Measurements from ENCODE around the gene LRRC9.
"Not testable (repeated sequence)": the region's sequence is repeated elsewhere in the genome, so short reads cannot be mapped to it uniquely, and the experiment has no call there.

The LRRC9 gene

DNA sequence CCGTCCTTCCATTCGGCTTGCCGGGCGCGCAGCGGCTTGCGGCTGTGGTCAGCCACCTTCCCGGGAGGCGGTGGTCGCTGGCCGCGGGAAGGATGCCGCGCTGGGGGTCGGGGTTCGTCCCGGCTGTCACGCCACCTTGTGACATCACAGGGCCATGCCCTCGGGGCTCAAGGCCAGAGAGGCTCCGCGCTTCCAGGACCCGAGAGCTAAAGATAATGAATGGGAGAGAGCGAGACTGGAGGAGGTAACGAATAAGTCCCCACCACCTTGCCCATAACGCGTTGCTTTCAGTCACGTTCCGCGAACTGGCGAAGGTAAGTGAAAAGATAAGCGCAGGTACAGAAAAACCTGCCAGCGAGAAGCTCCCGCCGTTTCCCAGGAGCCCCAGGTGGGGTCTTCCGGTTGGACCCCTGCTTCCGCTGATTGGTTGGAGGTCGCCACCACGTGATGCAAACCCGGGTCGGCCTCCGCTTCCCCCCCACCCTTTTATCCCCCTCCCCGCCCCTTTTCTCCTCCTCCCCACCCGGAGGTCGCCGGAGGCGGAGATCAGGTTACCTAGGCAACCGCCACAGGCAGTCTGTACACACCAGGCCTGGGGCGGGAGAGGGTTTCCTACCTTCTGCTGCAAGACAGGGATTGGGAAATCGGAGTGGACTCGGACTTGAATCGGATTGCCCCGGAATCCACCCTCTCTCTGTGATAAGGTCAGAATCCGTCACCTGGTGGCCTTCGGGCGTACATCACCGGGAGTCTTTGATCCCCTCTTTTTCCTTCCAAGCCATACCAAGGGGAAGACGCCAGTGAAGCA, at the start of gene LRRC9:
Gene LRRC9, plus strand, starts transcription at position 575 of the 808 bp plus-strand sequence.
- in situ Hi-C loops (cut with MboI; ENCODE audit: low sequenced_read_pairs): no loop called here

DNA sequence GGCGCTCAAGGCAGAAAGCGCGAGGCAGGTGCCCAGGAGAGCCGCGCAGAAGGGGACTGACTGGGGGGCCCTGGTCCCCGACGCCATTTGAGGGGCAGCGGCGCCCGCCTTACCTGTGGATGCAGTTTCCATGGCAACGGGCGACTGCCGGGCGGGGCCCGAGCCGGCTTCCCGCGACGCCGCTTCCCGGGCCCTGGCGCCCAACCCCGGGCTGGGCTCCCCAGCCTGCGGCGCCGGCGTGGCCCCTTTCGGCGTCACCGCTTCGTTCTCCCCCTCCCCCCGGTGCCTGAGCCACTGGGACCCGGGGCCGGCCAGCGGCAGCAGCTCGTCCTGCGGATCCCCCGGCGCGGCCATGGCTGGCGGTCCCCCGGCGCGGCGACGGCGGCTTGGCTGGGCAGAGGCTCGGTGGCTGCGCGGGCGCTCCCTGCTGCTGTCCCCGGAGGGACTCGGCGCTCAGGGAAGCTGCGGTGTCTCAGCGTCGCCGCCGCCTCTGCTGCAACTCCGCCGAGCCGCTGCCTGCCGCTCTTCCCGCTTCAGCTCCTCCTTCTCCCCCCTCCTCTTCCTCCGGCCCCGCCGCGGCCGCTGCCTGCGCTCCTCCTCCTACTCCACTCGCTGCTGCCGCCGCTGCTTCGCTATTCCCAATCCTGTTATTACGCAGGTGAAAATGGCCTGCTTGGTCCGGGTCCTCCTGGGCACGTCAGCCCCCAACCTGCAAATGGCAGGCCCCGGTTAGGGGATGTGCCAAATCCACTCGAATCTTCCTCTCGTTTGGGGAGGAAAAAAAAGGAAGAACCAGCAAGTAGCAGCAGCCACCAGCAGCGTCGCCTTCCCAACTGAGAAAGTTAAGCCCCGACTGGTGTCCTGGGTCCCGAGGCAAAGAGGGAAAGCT, 49.4 kb upstream of the LRRC9 start, which contains the start of gene RTN1:
Gene RTN1, minus strand, starts transcription at position 500 of the 889 bp plus-strand sequence. Its CDS starts 146 bp downstream, at position 354.
- in situ Hi-C loops (cut with MboI; ENCODE audit: low sequenced_read_pairs): no loop called here

DNA sequence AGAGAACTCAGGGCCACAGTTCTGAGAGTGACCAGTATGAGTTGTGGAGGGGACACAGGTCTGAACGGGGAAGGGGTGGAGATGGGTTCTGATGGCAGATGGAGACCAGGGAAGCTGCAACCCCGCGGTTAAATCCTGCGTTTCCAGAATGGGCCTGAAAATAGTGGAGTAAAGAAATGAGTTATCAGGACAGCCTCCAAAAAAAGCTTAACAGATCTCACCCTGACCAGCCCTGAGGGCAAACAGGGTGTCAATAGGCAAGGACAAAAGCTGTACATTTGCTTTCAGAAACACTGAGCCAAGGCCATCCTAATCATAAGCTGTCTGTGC, 48.8 kb upstream of the LRRC9 start:
- in situ Hi-C loops (cut with MboI; ENCODE audit: low sequenced_read_pairs): no loop called here

DNA sequence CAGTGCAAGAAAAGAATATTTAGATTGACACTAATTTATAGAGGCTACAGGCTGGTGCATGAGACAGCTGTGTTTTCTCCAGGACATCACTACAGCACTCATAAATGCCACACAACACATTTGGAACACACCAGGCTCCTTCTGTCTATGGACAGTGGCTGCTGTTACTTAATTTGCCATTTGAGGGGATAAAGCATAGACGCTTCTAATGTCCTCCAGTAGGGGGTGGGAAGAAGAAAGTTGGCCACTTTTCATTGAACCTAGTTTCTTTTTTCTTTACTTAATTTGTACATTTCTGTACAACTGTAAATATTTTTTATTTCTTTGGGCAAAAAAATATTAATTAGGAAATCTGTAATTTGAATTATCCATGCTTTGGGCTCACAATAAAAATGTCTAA, 37.0 kb upstream of the LRRC9 start:
- in situ Hi-C loops (cut with MboI; ENCODE audit: low sequenced_read_pairs): no loop called here

DNA sequence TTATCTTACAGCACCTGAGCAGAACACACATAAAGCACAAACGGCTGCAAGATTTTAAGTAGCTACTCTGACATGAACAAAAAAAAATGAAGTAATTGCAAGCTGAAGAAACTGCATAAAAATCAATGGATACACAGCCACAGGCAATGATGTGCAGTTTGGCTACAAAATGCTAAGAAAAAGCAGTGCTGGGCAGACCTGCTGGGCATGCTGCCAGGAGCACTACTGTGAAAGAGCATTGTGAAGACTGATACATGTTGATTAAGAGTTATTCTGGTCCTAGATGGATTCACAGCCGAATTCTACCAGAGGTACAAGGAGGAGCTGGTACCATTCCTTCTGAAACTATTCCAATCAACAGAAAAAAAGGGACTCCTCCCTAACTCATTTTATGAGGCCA, 29.3 kb upstream of the LRRC9 start:
- in situ Hi-C loops (cut with MboI; ENCODE audit: low sequenced_read_pairs): no loop called here

DNA sequence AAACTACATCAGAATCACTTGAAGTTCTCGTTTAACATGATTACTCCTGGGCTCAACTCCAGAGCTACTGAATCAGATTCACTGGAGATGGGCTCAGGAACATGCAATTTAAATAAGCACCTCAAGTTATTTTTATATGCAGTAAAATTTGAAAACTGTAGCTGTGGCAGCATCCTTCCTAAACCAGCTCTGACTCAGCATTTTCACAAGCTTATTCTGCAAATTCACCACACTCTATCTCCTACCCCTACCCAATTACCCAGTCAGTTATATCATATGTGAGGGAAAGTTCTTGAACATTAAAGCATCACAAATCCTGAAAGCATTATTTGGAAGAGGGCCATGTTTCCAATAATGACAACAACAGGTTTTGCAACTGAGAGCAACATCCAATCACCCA, 24.2 kb upstream of the LRRC9 start:
- in situ Hi-C loops (cut with MboI; ENCODE audit: low sequenced_read_pairs): no loop called here

DNA sequence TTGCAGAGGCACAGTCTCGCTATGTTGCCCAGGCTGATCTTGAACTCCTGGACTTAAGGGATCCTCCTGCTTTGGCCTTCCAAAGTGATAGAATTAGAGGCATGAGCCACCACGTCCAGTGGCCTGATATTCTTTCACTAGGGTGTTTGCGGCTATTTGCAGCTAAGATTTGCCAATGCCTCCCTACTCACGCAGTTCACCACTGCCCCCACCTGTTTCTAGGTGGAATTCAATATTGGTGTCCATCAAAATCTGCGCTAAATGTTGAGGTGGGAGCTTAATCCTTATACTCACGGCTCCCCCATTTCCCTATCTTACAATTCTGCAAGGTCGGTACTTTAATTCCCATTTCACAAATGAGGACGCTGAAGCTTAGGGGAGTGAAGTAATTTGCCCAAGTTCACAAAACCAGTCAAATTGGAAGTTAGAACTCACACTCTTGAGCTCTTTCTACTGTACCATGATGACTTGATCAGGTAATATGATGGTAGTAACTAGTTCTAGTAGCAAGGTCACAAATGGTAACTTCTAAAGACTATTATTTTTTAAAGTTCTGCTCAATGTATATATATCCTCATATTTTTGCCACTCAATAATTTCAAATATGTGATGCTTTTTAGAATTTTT, 22.1 kb upstream of the LRRC9 start:
- in situ Hi-C loops (cut with MboI; ENCODE audit: low sequenced_read_pairs): no loop called here

DNA sequence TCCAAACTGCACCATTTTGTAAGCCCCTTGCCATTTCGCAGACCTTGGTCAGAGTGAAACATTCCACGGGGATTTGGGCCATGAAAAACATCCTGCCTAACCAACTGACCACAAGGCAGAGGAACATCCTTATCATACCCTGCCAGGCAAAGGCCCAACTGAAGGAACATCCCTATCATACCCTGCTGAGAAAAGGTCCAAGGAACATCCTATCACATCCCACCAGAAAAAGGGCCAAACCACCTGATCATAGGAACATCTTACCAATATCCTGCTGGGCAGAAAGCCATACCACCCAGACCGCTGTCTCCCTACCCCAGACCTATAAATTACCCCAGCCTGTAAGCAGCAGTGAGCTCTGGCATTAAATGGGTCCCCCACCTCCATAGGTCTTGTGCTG, 19.4 kb upstream of the LRRC9 start:
- in situ Hi-C loops (cut with MboI; ENCODE audit: low sequenced_read_pairs): no loop called here

DNA sequence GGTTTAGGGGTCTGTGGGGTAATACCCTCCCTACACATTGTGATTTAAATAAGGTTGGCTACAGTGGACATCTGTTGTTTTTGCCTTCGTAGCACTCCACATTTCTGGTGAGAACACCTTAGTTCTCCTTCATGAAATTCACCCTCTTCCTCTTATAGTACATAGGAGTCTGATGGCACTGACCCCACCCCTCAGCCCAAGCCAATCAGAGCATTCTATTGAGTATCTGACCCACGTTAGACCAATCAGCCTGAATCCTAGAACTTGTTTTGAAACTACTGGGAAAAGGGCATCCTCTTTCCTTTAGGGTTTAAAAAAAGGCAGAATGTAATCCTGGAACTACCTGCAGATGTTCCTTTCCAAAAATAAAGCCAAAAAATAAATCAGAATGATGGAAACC, 15.8 kb upstream of the LRRC9 start:
- in situ Hi-C loops (cut with MboI; ENCODE audit: low sequenced_read_pairs): no loop called here

DNA sequence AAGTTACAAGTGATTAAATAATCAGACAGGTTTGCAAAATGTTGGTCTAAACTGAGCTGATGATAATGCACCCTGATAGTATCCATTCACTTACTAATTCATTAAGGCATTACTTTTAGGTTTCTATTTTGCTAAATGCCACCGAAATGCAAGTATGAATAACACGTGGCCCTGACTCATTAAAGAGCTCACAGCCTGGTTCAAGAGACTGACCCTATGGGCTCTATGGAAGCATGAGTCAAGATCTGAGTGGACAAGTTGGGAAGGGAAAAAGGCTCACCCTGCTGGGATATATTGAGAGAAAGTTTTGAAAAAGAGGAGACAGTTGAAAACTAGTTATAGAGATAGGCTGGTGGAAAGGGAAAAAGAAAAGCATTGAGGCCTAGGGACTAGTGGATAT, 14.8 kb upstream of the LRRC9 start:
- in situ Hi-C loops (cut with MboI; ENCODE audit: low sequenced_read_pairs): no loop called here

DNA sequence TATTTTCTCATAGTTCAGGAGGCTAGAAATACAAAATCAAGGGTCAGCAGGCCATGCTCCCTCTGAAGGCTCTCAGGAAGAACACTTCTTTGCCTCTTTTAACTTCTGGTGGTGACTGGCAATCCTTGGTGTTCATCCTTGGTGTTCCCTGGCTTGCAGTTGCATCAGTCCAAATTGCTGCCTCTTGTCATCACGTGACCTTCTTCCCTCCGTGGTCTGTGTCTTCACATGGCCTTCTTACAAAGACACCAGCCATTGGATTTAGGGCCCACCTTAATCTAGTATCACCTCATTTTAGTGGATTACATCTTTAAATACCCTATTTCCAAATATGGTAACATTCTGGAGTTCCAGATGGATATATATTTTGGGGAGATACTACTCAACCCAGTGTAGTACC, 7.5 kb upstream of the LRRC9 start:
- in situ Hi-C loops (cut with MboI; ENCODE audit: low sequenced_read_pairs): no loop called here

DNA sequence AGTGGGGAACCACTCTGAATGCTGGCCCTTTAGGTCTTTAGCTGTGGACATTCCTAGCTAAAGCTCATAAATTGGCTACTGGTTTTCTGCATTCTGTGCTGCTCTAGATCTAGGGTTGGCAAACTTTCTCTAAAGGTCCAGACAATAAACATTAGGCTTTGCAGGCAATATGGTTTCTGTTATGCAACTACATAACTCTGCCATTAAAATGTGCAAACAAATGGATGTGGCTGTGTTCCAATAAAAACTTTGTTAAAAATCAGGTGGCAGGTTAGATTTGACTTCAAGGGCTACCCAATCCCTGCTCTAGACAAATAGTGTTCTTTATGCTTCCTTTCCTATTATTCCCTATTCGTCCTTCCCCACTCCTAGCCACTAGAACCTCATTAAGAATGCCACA, 6.8 kb upstream of the LRRC9 start:
- in situ Hi-C loops (cut with MboI; ENCODE audit: low sequenced_read_pairs): no loop called here

DNA sequence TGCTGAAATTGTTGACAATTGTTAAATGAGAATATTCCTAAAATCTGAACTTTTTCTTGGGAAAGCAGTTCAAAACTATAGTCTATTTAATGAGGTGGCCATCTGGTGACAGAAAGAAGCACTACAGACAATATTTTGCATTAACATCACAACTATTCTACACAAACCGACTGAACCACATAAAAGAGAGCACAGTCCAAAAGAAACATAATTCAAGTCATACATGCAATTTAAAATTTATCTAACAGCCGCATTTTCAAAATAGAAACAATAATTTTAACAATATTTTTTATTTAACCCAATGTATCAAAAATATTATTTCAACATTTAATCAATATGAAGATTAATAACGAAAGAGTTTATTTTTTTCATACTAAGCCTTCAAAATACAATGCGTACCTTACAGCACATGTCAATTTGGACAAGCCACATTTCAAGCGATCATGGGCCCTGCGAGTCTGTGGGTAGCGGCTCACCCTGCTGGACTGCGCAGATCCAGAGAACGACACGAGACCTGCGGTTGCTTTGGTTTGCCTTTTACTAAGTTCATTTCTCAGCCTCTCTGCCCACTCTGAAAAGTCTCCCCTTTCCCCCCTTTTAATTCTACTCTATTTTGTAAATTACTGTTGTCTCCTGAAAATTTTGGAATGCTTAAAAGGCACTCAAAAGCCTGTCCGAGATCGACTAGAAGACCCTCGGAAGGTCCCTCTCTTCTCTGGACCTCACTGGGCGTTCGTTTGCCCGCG, 947 bp upstream of the LRRC9 start:
- in situ Hi-C loops (cut with MboI; ENCODE audit: low sequenced_read_pairs): no loop called here

DNA sequence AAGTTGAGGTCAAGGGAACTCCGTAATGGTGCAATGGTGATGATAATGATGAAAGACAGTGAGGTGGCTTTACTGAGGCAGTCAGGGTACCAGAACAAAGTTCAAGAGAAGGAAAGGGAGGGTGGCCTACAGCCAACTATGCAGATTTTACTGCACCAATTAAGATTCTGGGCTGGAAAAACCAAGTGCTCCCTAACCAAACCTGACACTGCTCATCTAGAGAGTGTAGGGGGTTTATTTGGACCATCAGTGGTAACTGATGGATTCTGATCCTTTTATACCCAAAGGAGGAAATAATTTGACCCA, 387 bp downstream of the LRRC9 start:
- in situ Hi-C loops (cut with MboI; ENCODE audit: low sequenced_read_pairs): no loop called here

DNA sequence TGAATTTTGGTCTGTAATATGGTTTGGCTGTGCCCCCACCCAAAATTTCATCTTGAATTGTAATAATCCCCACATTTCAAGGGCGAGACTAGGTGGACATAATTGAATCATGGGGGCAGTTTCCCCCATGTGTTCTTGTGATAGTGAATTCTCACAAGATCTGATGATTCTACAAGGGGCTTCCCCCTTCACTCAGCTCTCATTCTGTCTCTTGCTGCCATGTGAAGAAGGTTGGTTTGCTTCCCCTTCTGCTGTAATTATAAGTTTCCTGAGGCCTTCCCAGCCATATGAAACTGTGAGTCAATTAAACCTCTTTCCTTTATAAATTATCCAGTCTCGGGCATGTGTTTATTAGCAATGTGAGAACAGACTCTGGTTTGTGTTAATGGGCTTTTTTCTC, 5.9 kb downstream of the LRRC9 start:
- in situ Hi-C loops (cut with MboI; ENCODE audit: low sequenced_read_pairs): no loop called here

DNA sequence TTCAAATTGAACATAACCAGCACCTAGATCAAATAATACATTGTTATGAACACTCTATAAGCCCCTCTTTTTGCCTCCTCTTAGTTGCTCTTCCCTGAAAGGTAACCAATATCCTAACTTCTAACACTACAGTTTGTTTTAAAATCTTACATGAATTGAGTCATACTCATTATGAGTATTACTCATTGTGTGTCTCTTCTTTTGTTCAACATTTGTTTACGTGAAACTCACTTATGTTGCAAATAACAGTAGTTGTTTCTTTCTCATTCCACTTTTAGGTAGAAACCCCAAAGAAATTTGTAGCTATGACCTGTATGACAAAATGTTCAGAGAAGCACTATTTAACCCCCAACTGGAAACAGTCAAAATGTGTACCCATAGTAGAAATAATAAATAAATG, 6.6 kb downstream of the LRRC9 start:
- in situ Hi-C loops (cut with MboI; ENCODE audit: low sequenced_read_pairs): no loop called here

DNA sequence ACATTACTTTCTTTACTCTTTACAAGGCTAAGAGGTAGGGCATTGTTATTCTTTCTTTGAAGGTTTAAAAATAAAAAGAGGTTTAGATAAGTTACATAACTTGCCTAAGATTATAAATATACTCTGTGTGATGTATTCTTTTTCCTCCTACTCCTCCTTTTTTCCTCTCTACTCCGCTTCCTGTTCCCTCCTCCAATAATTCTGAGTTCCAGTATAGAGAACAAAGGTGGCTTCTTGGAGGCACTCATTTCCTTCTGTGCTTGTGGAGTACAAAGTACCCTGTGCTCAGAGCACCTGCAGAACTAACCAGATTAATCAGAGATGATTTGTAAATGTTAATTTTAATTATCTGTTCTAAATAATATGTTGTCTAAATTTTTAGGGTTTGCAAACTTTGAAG, 11.3 kb downstream of the LRRC9 start:
- in situ Hi-C loops (cut with MboI; ENCODE audit: low sequenced_read_pairs): no loop called here

DNA sequence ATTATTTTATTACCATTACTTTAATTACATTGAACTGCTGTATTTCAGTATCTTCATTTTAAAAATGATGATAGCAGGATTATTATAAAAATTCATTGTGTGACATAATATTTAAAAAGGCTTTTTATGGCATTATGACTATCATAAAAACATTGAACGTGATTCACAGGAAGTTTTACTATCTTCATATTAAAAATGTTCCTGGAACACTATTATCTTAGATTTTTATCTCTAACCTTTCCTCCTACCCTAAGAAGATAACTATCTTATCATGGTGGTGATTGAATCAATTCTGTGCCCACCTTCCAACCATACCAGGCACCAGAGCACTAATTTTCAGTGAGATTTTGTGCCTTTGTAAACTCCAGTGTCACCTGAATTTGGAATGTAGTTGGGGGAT, 16.2 kb downstream of the LRRC9 start:
- in situ Hi-C loops (cut with MboI; ENCODE audit: low sequenced_read_pairs): no loop called here

DNA sequence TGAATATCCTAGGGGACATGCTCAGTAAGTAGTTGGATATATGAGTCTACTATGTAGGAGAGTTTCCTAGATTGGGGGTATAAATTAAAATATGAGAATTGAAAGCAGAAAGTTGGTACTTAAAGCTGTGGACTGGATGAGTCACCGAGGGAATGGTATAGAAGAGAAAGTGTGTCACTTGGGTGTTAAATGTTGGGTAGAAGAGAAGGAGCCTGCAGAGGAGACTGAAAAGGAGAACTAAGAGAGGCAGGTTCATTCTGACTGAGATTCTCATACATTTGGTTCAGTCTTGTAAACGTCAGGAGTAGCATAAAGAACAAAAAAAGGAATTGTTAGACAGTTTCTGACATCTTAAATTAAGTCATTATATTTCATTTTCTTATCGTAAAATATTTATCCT, 19.9 kb downstream of the LRRC9 start:
- in situ Hi-C loops (cut with MboI; ENCODE audit: low sequenced_read_pairs): no loop called here

DNA sequence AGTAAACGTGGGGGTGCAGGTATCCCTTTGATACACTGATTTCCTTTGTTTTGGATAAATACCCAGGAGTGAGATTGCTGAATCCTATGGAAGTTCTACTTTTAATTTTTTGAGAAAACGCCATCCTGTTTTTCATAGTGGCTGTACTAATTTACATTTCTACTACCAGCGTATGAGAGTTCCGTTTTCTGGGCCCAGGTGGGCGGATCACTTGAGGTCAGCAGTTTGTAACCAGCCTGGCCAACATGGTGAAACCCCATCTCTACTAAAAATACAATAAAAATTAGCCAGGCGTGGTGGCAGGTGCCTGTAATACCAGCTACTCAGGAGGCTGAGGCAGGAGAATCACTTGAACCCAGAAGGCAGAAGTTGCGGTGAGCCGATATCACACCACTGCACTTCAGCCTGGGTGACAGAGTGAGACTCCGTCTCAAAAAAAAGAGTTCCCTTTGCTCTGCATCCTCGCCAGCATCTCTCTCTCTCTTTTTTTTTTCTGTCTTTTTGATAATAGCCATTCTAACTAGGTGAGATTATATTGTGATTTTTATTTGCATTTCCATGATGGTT, 22.4 kb downstream of the LRRC9 start:
- in situ Hi-C loops (cut with MboI; ENCODE audit: low sequenced_read_pairs): not testable (repeated sequence)

DNA sequence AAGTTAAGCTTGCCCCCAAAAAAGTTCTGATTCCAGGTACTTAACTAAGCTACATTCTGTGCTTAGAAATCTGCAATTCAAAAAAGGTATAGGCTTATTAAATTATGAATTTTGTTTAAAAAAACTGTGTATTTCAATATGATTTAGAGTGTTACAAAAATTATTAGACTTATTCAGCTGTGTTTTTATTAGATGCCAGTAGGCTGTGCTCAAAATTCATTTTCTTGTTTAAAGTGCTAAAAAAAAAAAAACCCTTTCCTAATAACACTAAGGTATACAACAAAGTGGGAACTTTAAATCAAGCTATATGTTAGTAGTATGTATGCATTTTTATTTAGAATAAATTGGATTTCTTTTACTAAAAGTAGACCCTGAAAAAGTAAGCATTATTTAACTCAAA, 25.0 kb downstream of the LRRC9 start:
- in situ Hi-C loops (cut with MboI; ENCODE audit: low sequenced_read_pairs): no loop called here
